Esophagus squamous epithelium (tissue), 5 donors: ENCODE measurements around the gene ADAM33. TPM values are rescaled to one million over a fixed set of nuclear protein-coding genes. Genes with fewer than 3 reads are reported as not detected.

ENCODE experiments used
- DNase-seq: peaks from one replicate; lab custom pipeline; 2025; lab: John Stamatoyannopoulos, UW
- H3K27ac ChIP-seq, 4 donors: fragments of 200-600 bp; sonication (generic); one replicate each; pipeline ENCODE4 v1.5.1; 2016 to 2019; ENCODE audit warnings: mild to moderate bottlenecking in 1 of 4
- H3K27me3 ChIP-seq, 4 donors: fragments of 200-600 bp; sonication (generic); 1 replicate in 3 of 4; 2 replicates in 1 of 4; pipeline versions ENCODE4 v1.5.1 to v1.6.0; 2017 to 2021; ENCODE audit warnings: antibody characterized with exemption in 1 of 4
- H3K36me3 ChIP-seq, 3 donors: fragments of 200-600 bp; sonication (generic); one replicate each; pipeline ENCODE4 v1.5.1; 2016 to 2019
- H3K4me1 ChIP-seq, 3 donors: fragments of 200-600 bp; sonication (generic); one replicate each; pipeline ENCODE4 v1.5.1; 2017 to 2019
- H3K4me3 ChIP-seq, 4 donors: fragments of 200-600 bp; sonication (generic); 1 replicate in 3 of 4; 2 replicates in 1 of 4; pipeline ENCODE4 v1.5.1; 2016 to 2019; ENCODE audit warnings: mild to moderate bottlenecking in 2 of 4, moderate library complexity in 1 of 4
- H3K9me3 ChIP-seq, 3 donors: fragments of 200-600 bp; sonication (generic); one replicate each; pipeline ENCODE4 v1.5.1; 2016 to 2019
- CTCF ChIP-seq, 6 experiments: fragments of 450-650 bp in 4 of 6; fragments of 200-600 bp in 2 of 6; sonication (generic) in 2 of 6; IDR thresholded peaks; one replicate each; pipeline ENCODE4 v1.5.1; 2016 to 2019; ENCODE audit warnings: antibody characterized with exemption in 6 of 6, mild to moderate bottlenecking in 4 of 6, moderate library complexity in 4 of 6
- POLR2A ChIP-seq, 4 donors: fragments of 450-650 bp; IDR thresholded peaks; one replicate each; pipeline ENCODE4 v1.6.1; 2017; ENCODE audit warnings: antibody characterized with exemption in 4 of 4, mild to moderate bottlenecking in 4 of 4, moderate library complexity in 3 of 4
- WGBS, 2 donors: methylation state at CpG; one replicate each; pipeline ENCODE4 v1.1.5; 2018; 5-methylcytosine and 5-hydroxymethylcytosine counted together
- intact Hi-C: fragments of 100-400 bp; cut with DNase I; formaldehyde crosslinking; loops from one replicate; pipeline ENCODE4 v1.15.0; 2022
- total RNA-seq, 4 donors: library from RNA; depleted of rRNA; stranded (reverse); fragments of >200 nt; gene quantifications; one replicate each; pipeline ENCODE4 v1.1.0, GENCODE V29; 2016
- donor health status: DM: yes; HTN: yes; CAD: no.

The ADAM33 gene
- total RNA-seq, 4 donors from 2014 or later, result 2.4 to 27.7 (median 6.4) TPM

- DNase-seq, result no peak
- Histone ChIP-seq H3K4me1 (peaks cover 0 to 6% (median 2%) of the 10 kb centered on the region in 3 donors), H3K27me3 (no peaks in the 10 kb centered on the region), H3K9me3 (no peaks in the 10 kb centered on the region), H3K4me3 (no peak overlapping the region), H3K27ac (no peak overlapping the region), H3K36me3 (no peaks in the 10 kb centered on the region)
- 90% methylated on average over 2 of the region's 14 CpGs; no CpG with 5 or more reads in 1 of the 2 donors for WGBS, 2 donors
- intact Hi-C loops, result no loop called here
- TF ChIP-seq CTCF (IDR thresholded peaks at IDR 0.05), result no peak
- TF ChIP-seq POLR2A (IDR thresholded peaks at IDR 0.05), result no peak
These were observed 23.7 kb upstream of the ADAM33 start for GRCh38 chr20:3705491-3705969.

- H3K4me1 ChIP-seq, result no peaks in the 10 kb centered on the region
- intact Hi-C loops, result no loop called here
- H3K27me3 ChIP-seq, result no peaks in the 10 kb centered on the region
- no peak for DNase-seq
- H3K4me3 ChIP-seq, result no peak overlapping the region
- 69% methylated on average over 5 of the region's 5 CpGs; no CpG with 5 or more reads in 1 of the 2 donors for WGBS, 2 donors
- no peaks in the 10 kb centered on the region for H3K36me3 ChIP-seq
- no peak for TF ChIP-seq POLR2A (IDR thresholded peaks at IDR 0.05)
- H3K27ac ChIP-seq, result no peak overlapping the region
- H3K9me3 ChIP-seq, result no peaks in the 10 kb centered on the region
These were observed 22.3 kb upstream of the ADAM33 start for GRCh38 chr20:3704087-3704486.

GRCh38 chr20:3702611-3703391, 21.0 kb upstream of the ADAM33 start:
- Histone ChIP-seq H3K4me1 (no peaks in the 10 kb centered on the region), H3K27me3 (no peaks in the 10 kb centered on the region), H3K36me3 (no peaks in the 10 kb centered on the region), H3K9me3 (no peaks in the 10 kb centered on the region), H3K4me3 (no peak overlapping the region), H3K27ac (no peak overlapping the region)
- intact Hi-C loops, result no loop called here
- 81 to 87% methylated on average over 3 to 9 of the region's 11 CpGs for whole genome bisulfite sequencing, 2 donors
- DNase-seq, result no peak
- TF ChIP-seq CTCF (IDR thresholded peaks at IDR 0.05) (no peak), POLR2A (IDR thresholded peaks at IDR 0.05) (no peak)

GRCh38 chr20:3701061-3701998, 19.5 kb upstream of the ADAM33 start:
- Histone ChIP-seq H3K27ac (no peak overlapping the region), H3K36me3 (no peaks in the 10 kb centered on the region), H3K4me1 (no peaks in the 10 kb centered on the region), H3K4me3 (no peak overlapping the region), H3K27me3 (no peaks in the 10 kb centered on the region), H3K9me3 (no peaks in the 10 kb centered on the region)
- intact Hi-C loops, result no loop called here
- no peak for DNase-seq
- WGBS, 2 donors, result 79 to 100% methylated on average over 1 to 7 of the region's 13 CpGs
- TF ChIP-seq POLR2A (IDR thresholded peaks at IDR 0.05) (no peak), CTCF (IDR thresholded peaks at IDR 0.05) (no peak)

GRCh38 chr20:3699037-3699436, 17.2 kb upstream of the ADAM33 start:
- intact Hi-C loops, result no loop called here
- DNase-seq, result no peak
- no peaks in the 10 kb centered on the region for H3K9me3 ChIP-seq
- H3K4me1 ChIP-seq, result no peaks in the 10 kb centered on the region
- 84 to 85% methylated on average over 4 to 5 of the region's 16 CpGs for WGBS, 2 donors
- no peak overlapping the region for H3K4me3 ChIP-seq
- H3K27me3 ChIP-seq, result no peaks in the 10 kb centered on the region
- no peak overlapping the region for H3K27ac ChIP-seq
- no peaks in the 10 kb centered on the region for H3K36me3 ChIP-seq
- TF ChIP-seq POLR2A (IDR thresholded peaks at IDR 0.05), result no peak
